KMS-11 (cell line): ENCODE data around the gene IDUA.

ENCODE experiments used
- H2AFZ ChIP-seq: fragments of 200-600 bp; sonication (generic); 2 replicates; pipeline ENCODE4 v1.6.1; 2016; ENCODE audit warnings: antibody characterized with exemption, mixed run types, low read depth
- H3K27ac ChIP-seq: fragments of 200-600 bp; sonication (generic); 2 replicates; pipeline ENCODE4 v1.6.1; 2016; ENCODE audit warnings: mild to moderate bottlenecking, mixed run types
- H3K27me3 ChIP-seq: fragments of 200-600 bp; sonication (generic); 2 replicates; pipeline ENCODE4 v1.6.1; 2017; ENCODE audit warnings: mild to moderate bottlenecking, low read depth, mixed run types, moderate library complexity; ENCODE audit not compliant: insufficient read depth
- H3K36me3 ChIP-seq: fragments of 200-600 bp; sonication (generic); 2 replicates; pipeline ENCODE4 v1.6.1; 2017; ENCODE audit warnings: mild to moderate bottlenecking, mixed run types; ENCODE audit not compliant: insufficient read depth
- H3K4me1 ChIP-seq: fragments of 200-600 bp; sonication (generic); 2 replicates; pipeline ENCODE4 v1.6.1; 2016; ENCODE audit warnings: mild to moderate bottlenecking, low read depth, mixed run types; ENCODE audit not compliant: poor library complexity, severe bottlenecking
- H3K4me2 ChIP-seq: fragments of 200-600 bp; sonication (generic); 2 replicates; pipeline ENCODE4 v1.7.0; 2016; ENCODE audit warnings: mild to moderate bottlenecking, mixed run types
- H3K4me3 ChIP-seq: fragments of 200-600 bp; sonication (generic); IDR thresholded peaks from 2 replicates; pipeline ENCODE4 v1.6.1; 2017; ENCODE audit warnings: low read depth, low read length, mixed read lengths; ENCODE audit not compliant: insufficient read depth
- H3K79me2 ChIP-seq: fragments of 200-600 bp; sonication (generic); 2 replicates; pipeline ENCODE4 v1.6.1; 2016; ENCODE audit warnings: low read depth, mixed run types; ENCODE audit not compliant: insufficient read depth
- H3K9ac ChIP-seq: fragments of 200-600 bp; sonication (generic); 2 replicates; pipeline ENCODE4 v1.6.1; 2016; ENCODE audit warnings: mild to moderate bottlenecking, mixed run types
- H4K20me1 ChIP-seq: fragments of 200-600 bp; sonication (generic); 2 replicates; pipeline ENCODE4 v1.6.1; 2016; ENCODE audit warnings: mild to moderate bottlenecking, mixed run types; ENCODE audit not compliant: insufficient read depth
- TF ChIP-seq, protein P1 (sequence below): fragments of 200-600 bp; sonication (generic); conservative IDR thresholded peaks from 2 replicates; pipeline ENCODE4 v1.6.1; 2017; ENCODE audit warnings: low read depth, mild to moderate bottlenecking, antibody characterized with exemption, low read length, moderate library complexity, mixed read lengths

The IDUA gene

DNA sequence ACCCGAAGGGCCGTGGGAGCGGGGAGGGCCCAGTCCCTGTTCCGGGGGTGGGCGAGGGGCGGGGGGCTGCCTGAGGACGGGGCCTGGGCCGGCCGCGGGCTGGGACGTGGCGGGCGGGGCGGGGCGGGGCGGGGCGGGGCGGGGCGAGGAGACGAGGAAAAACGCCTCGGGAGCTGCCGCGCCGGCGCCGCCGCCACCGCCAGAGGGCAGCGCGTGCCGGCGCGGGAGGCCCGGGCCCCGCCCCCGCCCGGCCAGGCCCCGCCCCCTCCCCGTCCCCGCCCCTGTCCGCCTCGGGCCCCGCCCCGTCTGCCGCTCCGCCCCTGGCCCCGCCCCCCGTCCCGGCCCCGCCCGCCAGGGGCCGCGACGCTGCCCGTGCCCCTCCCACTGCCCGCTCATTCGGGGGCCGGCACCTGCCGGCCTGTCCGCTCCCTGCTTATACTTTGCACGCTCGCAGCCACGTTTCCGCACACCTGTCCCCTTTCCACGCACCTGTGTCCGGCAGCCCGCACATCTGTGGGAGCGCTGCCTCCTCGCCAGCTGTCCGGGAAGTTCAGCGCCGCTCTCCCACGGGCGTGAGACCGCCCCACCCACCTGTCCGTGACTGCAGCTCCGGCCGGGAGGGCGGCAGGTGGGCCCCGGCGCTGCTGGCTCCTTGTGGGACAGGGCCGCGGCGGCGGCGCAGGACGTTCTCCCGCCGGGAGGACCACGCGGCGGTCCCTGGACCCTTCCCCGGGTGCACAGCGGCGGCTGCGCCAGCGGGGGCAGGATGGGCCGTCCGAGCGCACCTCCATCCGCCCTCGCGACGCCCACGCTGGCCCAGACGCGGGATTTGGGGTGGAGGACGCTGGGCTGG is 22.9 kb downstream of the IDUA start:
- no peaks in the 10 kb centered on the region for H3K4me1 ChIP-seq
- no peaks in the 10 kb centered on the region for H3K79me2 ChIP-seq
- no peaks in the 10 kb centered on the region for H4K20me1 ChIP-seq
- peaks cover 13% of the 10 kb centered on the region; the same call in 1 of the 2 replicates for H3K27me3 ChIP-seq
- no peak overlapping the region for H3K27ac ChIP-seq
- no peak overlapping the region for H3K9ac ChIP-seq
- H3K4me3 ChIP-seq = no peak overlapping the region
- H2AFZ ChIP-seq = peak overlapping the region; percentile 59; the same call in 1 of the 2 replicates
- 0 out of 2 replicates have a peak overlapping the region, but pooled peaks have one; percentile 17 for H3K4me2 ChIP-seq
- no peaks in the 10 kb centered on the region for H3K36me3 ChIP-seq
- TF ChIP-seq, protein P1, sequence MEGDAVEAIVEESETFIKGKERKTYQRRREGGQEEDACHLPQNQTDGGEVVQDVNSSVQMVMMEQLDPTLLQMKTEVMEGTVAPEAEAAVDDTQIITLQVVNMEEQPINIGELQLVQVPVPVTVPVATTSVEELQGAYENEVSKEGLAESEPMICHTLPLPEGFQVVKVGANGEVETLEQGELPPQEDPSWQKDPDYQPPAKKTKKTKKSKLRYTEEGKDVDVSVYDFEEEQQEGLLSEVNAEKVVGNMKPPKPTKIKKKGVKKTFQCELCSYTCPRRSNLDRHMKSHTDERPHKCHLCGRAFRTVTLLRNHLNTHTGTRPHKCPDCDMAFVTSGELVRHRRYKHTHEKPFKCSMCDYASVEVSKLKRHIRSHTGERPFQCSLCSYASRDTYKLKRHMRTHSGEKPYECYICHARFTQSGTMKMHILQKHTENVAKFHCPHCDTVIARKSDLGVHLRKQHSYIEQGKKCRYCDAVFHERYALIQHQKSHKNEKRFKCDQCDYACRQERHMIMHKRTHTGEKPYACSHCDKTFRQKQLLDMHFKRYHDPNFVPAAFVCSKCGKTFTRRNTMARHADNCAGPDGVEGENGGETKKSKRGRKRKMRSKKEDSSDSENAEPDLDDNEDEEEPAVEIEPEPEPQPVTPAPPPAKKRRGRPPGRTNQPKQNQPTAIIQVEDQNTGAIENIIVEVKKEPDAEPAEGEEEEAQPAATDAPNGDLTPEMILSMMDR = no peak

DNA sequence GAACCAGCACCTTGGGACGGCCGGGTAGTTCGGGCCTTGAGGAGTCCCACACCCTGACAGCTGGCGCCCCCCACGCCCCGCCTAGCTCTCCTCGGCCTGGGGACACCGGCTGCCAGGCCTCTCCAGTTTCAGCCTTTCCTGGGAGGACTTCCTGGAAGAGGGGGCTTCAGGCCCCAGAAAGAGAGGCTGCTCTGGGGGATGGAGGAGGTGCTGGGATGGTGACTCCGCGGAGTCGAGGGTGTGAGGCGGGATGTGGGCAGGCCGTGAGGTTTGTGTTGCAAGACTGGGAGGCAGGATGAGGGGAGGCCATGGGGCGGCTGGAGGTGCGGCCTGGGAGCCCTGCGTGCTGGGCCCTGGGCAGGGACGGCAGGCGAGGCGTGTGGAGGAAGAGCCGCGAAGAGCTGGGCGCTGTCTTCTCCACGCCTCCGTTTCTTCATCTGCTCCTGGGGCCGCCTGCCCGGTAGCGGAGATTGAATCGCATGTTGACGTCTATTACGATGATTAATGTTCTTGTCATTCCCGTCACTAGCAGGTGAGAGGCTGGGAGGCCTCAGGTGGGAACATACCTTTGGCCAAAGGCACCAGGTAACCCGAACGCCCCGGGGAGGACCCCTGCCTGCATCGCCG is 23.7 kb downstream of the IDUA start:
- Histone ChIP-seq H3K27me3 (peaks cover 13% of the 10 kb centered on the region; the same call in 1 of the 2 replicates), H4K20me1 (no peaks in the 10 kb centered on the region), H3K9ac (no peak overlapping the region), H3K79me2 (no peaks in the 10 kb centered on the region), H3K4me2 (0 out of 2 replicates have a peak overlapping the region, but pooled peaks have one; percentile 17), H2AFZ (no peak overlapping the region; the same call in 1 of the 2 replicates), H3K4me3 (no peak overlapping the region), H3K36me3 (no peaks in the 10 kb centered on the region), H3K27ac (no peak overlapping the region), H3K4me1 (no peaks in the 10 kb centered on the region)
- TF ChIP-seq, protein P1 = no peak

DNA sequence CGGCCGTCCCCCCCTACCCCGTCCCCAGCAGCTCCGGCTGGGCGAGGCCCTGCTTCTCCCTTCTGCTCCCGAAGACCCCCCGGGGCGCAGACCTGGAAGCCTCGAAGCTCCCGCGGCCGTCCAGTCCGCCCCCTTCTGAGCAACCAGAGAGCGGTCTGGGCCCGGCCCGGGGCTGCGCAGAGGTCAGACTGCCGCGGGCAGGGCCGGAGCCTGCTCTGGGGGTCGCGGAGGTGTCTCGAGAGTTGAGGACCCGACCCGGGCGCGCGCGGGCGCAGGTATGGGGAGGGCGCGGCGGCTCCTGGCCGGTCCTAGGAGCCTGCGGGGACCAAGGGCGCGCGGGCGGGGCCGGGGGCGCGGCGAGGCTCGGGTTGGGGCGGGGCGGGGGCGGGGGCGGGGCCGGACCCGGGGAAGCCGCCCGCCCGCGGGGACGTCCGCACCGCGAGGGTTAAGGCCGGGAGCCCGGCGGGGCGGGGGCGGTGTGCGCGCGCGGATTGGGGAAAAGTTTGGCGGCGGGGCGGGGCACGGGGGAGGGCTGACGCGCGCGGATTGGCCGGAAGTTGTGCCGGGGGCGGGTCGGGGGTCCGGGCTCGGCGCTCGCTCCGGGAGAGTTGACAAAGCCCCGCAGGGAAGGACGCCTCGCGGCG is 24.3 kb downstream of the IDUA start, which contains the start of gene FGFRL1:
TSS of gene FGFRL1 (plus strand) at position 605 of the 644 bp plus-strand sequence. CDS start 860 bp downstream, outside the sequence.
- no peaks in the 10 kb centered on the region for H4K20me1 ChIP-seq
- no peak within 1 kb of the TSS for H3K27ac ChIP-seq
- no peaks in the 10 kb centered on the region for H3K4me1 ChIP-seq
- H3K9ac ChIP-seq = peak within 1 kb of the TSS; percentile 30; the same call in 1 of the 2 replicates
- no peak within 1 kb of the TSS for H3K4me3 ChIP-seq
- peaks cover 13% of the 10 kb centered on the region; the same call in 1 of the 2 replicates for H3K27me3 ChIP-seq
- H2AFZ ChIP-seq = peak within 1 kb of the TSS; percentile 47; the same call in 1 of the 2 replicates
- no peaks in the 10 kb centered on the region for H3K36me3 ChIP-seq
- H3K4me2 ChIP-seq = no peak within 1 kb of the TSS
- H3K79me2 ChIP-seq = no peaks in the 10 kb centered on the region
- TF ChIP-seq, protein P1 = no peak

DNA sequence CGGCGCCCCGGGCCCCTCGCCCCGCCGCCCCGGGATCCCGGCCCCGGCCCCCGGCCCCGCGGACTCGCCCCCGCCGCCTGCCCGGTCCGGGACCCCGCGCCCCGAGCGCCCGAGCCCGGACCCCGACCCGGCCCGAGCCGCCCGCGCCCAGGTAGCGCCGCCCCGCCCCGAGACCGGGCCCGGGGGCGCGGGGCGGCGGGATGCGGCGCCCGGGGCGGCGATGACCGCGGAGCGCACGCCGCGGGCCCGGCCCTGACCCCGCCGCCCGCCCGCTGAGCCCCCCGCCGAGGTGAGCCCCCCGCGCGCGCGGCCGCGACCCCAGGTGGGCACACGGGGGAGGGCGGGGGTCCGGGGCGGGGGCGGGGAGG is 24.8 kb downstream of the IDUA start:
- Histone ChIP-seq H3K4me1 (no peaks in the 10 kb centered on the region), H2AFZ (no peak overlapping the region), H3K4me2 (no peak overlapping the region), H3K79me2 (no peaks in the 10 kb centered on the region), H4K20me1 (no peaks in the 10 kb centered on the region), H3K27me3 (peaks cover 13% of the 10 kb centered on the region; the same call in 1 of the 2 replicates), H3K36me3 (no peaks in the 10 kb centered on the region), H3K4me3 (no peak overlapping the region), H3K9ac (no peak overlapping the region), H3K27ac (no peak overlapping the region)
- TF ChIP-seq, protein P1 = no peak
